Measurements from ENCODE around the gene BSN. TPM values are rescaled to one million over a fixed set of nuclear protein-coding genes. Genes with fewer than 3 reads are reported as not detected.

The BSN gene
- total RNA-seq, 1 donor from 2014 or later: 0.55 TPM

GRCh38 chr3:49593041-49593440, 38.8 kb downstream of the BSN start:
- Histone ChIP-seq H3K4me1 (no peaks in the 10 kb centered on the region), H3K27ac (replicated peaks) (no peak overlapping the region), H3K9me3 (replicated peaks) (peaks cover 6% of the 10 kb centered on the region), H3K27me3 (ENCODE audit: low read depth) (no peaks in the 10 kb centered on the region), H3K36me3 (no peaks in the 10 kb centered on the region), H3K4me3 (no peak overlapping the region)
- intact Hi-C loops (cut with micrococcal nuclease): no loop called here
- DNase-seq: no peak
- no peak for TF ChIP-seq CTCF (IDR thresholded peaks at IDR 0.05; ENCODE audit: borderline replicate concordance)

GRCh38 chr3:49600781-49601180, 46.5 kb downstream of the BSN start:
- no peak for TF ChIP-seq CTCF (IDR thresholded peaks at IDR 0.05; ENCODE audit: borderline replicate concordance)
- DNase-seq: no peak

GRCh38 chr3:49601358-49602048, 47.2 kb downstream of the BSN start:
- H3K27me3 ChIP-seq (ENCODE audit: low read depth): no peaks in the 10 kb centered on the region
- no peak overlapping the region for H3K4me3 ChIP-seq
- TF ChIP-seq CTCF (IDR thresholded peaks at IDR 0.05; ENCODE audit: borderline replicate concordance): no peak
- no peak overlapping the region for H3K27ac ChIP-seq (replicated peaks)
- intact Hi-C loops (cut with micrococcal nuclease): no loop called here
- no peaks in the 10 kb centered on the region for H3K9me3 ChIP-seq (replicated peaks)
- DNase-seq: no peak
- H3K36me3 ChIP-seq: no peaks in the 10 kb centered on the region
- no peaks in the 10 kb centered on the region for H3K4me1 ChIP-seq

More at GRCh38 chr3:49600781-49601180, 46.5 kb downstream of the BSN start:
- intact Hi-C loops (cut with micrococcal nuclease): no loop called here
- Histone ChIP-seq H3K27me3 (ENCODE audit: low read depth) (no peaks in the 10 kb centered on the region), H3K9me3 (replicated peaks) (no peaks in the 10 kb centered on the region), H3K36me3 (no peaks in the 10 kb centered on the region), H3K4me3 (no peak overlapping the region), H3K27ac (replicated peaks) (no peak overlapping the region), H3K4me1 (no peaks in the 10 kb centered on the region)

- H3K27ac ChIP-seq (replicated peaks): no peak overlapping the region
- H3K4me3 ChIP-seq: no peak overlapping the region
- H3K36me3 ChIP-seq: no peaks in the 10 kb centered on the region
- intact Hi-C loops (cut with micrococcal nuclease): no loop called here
- no peak for TF ChIP-seq CTCF (IDR thresholded peaks at IDR 0.05; ENCODE audit: borderline replicate concordance)
- peaks cover 5% of the 10 kb centered on the region for H3K4me1 ChIP-seq
- H3K9me3 ChIP-seq (replicated peaks): no peaks in the 10 kb centered on the region
- no peak for DNase-seq
- no peaks in the 10 kb centered on the region for H3K27me3 ChIP-seq (ENCODE audit: low read depth)
These were observed 47.8 kb downstream of the BSN start for GRCh38 chr3:49602049-49602554.

- no peak for DNase-seq
- H3K27ac ChIP-seq (replicated peaks): no peak overlapping the region
- H3K4me1 ChIP-seq: peaks cover 9% of the 10 kb centered on the region
- H3K27me3 ChIP-seq (ENCODE audit: low read depth): no peaks in the 10 kb centered on the region
- TF ChIP-seq CTCF (IDR thresholded peaks at IDR 0.05; ENCODE audit: borderline replicate concordance): no peak
- H3K9me3 ChIP-seq (replicated peaks): no peaks in the 10 kb centered on the region
- no peaks in the 10 kb centered on the region for H3K36me3 ChIP-seq
- intact Hi-C loops (cut with micrococcal nuclease): no loop called here
- no peak overlapping the region for H3K4me3 ChIP-seq
These were observed 48.7 kb downstream of the BSN start for GRCh38 chr3:49602877-49603411.

Measured in left ventricle myocardium inferior (tissue), 1 donor.